Stimulated activated CD8-positive, alpha-beta memory T cell treated with anti-CD3 and anti-CD28 coated beads, Interleukin-12 subunit alpha, Interleukin-12 subunit beta, amount 100 ng/mL, for 4 hours (primary cell): ENCODE measurements around the gene CASKIN1.
"Not testable (repeated sequence)": the region's sequence is repeated elsewhere in the genome, so short reads cannot be mapped to it uniquely, and the experiment has no call there.

Source experiments
- DNase-seq: peaks from one replicate; pipeline ENCODE4 v3.0.0-alpha.2; 2020; ENCODE audit warnings: low read depth

The CASKIN1 gene

GRCh38 chr16:2155091-2155950 lies 41.1 kb downstream of the CASKIN1 start, which contains the start of gene TRAF7:
TRAF7 (plus strand) TSS chr16:2155782; CDS start chr16:2163921, 8,139 bp downstream.
- peak; percentile 96 for DNase-seq

GRCh38 chr16:2154533-2155090 lies 41.8 kb downstream of the CASKIN1 start:
- no peak for DNase-seq

GRCh38 chr16:2152695-2153506 lies 43.5 kb downstream of the CASKIN1 start:
- DNase-seq: no peak

- DNase-seq: no peak
These were observed 45.0 kb downstream of the CASKIN1 start for GRCh38 chr16:2151188-2152091.

GRCh38 chr16:2150418-2151187 lies 45.8 kb downstream of the CASKIN1 start:
- no peak for DNase-seq

GRCh38 chr16:2149630-2150417 lies 46.6 kb downstream of the CASKIN1 start:
- no peak for DNase-seq

GRCh38 chr16:2148714-2149629 lies 47.4 kb downstream of the CASKIN1 start:
- no peak for DNase-seq

GRCh38 chr16:2147981-2148671 lies 48.3 kb downstream of the CASKIN1 start, which contains the start of gene RAB26:
RAB26 (plus strand) TSS chr16:2148625; CDS start chr16:2148784, 159 bp downstream.
- peak; percentile 30 for DNase-seq

- no peak for DNase-seq
These were observed 49.0 kb downstream of the CASKIN1 start for GRCh38 chr16:2147378-2147777.

- DNase-seq: no peak
These were observed 50.6 kb downstream of the CASKIN1 start for GRCh38 chr16:2145843-2146242.

- DNase-seq: no peak
These were observed 52.4 kb downstream of the CASKIN1 start for GRCh38 chr16:2143878-2144485.

GRCh38 chr16:2142942-2143877 lies 53.2 kb downstream of the CASKIN1 start:
- DNase-seq: no peak

- peak; percentile 98 for DNase-seq
These were observed 60.5 kb downstream of the CASKIN1 start, which contains the start of gene PKD1 for GRCh38 chr16:2135770-2136490. PKD1 (minus strand) TSS chr16:2135898; CDS start chr16:2135689, 209 bp downstream.

- not testable (repeated sequence) for DNase-seq
These were observed 61.3 kb downstream of the CASKIN1 start for GRCh38 chr16:2135071-2135470.

GRCh38 chr16:2133797-2134196 lies 62.6 kb downstream of the CASKIN1 start:
- DNase-seq: not testable (repeated sequence)
